Liver (tissue), 3 donors: ENCODE data around the gene NXN.

Source experiments
- GABPA ChIP-seq, 2 donors: IDR thresholded peaks in 1 of 2; conservative IDR thresholded peaks in 1 of 2; 2 replicates each; pipeline ENCODE4 v1.6.1; 2016; ENCODE audit warnings: antibody characterized with exemption in 2 of 2, mild to moderate bottlenecking in 1 of 2, moderate library complexity in 1 of 2
- HNF4A ChIP-seq, 2 donors: conservative IDR thresholded peaks; 2 replicates each; pipeline ENCODE4 v1.6.1; 2016; ENCODE audit warnings: antibody characterized with exemption in 2 of 2, mild to moderate bottlenecking in 2 of 2
- JUND ChIP-seq, 2 donors: IDR thresholded peaks; 2 replicates each; pipeline ENCODE4 v1.6.1; 2016; ENCODE audit warnings: antibody characterized with exemption in 2 of 2
- RAD21 ChIP-seq, 2 donors: IDR thresholded peaks; 2 replicates each; pipeline ENCODE4 v1.6.1; 2016; ENCODE audit warnings: antibody characterized with exemption in 2 of 2, mild to moderate bottlenecking in 2 of 2
- TAF1 ChIP-seq: conservative IDR thresholded peaks from 2 replicates; pipeline ENCODE4 v1.6.1; 2016; ENCODE audit warnings: antibody characterized with exemption, mild to moderate bottlenecking
- YY1 ChIP-seq: IDR thresholded peaks from 2 replicates; pipeline ENCODE4 v1.6.1; 2016; ENCODE audit warnings: antibody characterized with exemption, mild to moderate bottlenecking
- TF ChIP-seq, protein P1 (sequence below): fragments of 150-350 bp; IDR thresholded peaks from 2 replicates; pipeline ENCODE4 v1.5.1; 2017; ENCODE audit warnings: improper control_type of control experiment, low read depth, low read length; ENCODE audit not compliant: missing input control
- TF ChIP-seq, protein P2 (sequence below): IDR thresholded peaks from 2 replicates; pipeline ENCODE4 v1.6.1; 2016; ENCODE audit warnings: antibody characterized with exemption
- TF ChIP-seq, protein P3 (sequence below): IDR thresholded peaks from 2 replicates; pipeline ENCODE4 v1.6.1; 2016; ENCODE audit warnings: antibody characterized with exemption
- donor health status: healthy.
- donor health status: healthy.

DNA sequence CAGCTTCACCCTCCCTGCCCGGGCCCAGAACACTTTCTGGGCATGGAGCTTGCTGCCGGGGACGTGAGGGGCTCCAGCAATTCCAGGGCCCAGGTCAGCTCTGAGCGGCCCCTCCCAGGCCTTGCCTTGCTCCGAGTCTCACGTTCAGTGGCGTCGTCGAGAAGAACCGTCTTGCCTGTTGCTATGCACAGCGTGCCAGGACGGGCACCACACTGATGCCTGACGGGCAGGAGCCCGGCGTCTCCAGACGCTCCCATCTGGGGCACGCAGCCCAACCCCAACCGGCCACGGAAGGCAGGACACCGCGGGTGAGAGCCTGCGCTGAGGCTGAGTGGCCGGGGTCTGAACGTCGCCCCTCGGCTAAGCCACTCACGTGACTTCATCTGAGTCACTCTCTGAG is 44.5 kb upstream of the NXN start:
- TF ChIP-seq, protein P1, sequence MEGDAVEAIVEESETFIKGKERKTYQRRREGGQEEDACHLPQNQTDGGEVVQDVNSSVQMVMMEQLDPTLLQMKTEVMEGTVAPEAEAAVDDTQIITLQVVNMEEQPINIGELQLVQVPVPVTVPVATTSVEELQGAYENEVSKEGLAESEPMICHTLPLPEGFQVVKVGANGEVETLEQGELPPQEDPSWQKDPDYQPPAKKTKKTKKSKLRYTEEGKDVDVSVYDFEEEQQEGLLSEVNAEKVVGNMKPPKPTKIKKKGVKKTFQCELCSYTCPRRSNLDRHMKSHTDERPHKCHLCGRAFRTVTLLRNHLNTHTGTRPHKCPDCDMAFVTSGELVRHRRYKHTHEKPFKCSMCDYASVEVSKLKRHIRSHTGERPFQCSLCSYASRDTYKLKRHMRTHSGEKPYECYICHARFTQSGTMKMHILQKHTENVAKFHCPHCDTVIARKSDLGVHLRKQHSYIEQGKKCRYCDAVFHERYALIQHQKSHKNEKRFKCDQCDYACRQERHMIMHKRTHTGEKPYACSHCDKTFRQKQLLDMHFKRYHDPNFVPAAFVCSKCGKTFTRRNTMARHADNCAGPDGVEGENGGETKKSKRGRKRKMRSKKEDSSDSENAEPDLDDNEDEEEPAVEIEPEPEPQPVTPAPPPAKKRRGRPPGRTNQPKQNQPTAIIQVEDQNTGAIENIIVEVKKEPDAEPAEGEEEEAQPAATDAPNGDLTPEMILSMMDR: no peak
- no peak for TF ChIP-seq YY1
- no peak for TF ChIP-seq TAF1
- TF ChIP-seq HNF4A (conservative IDR thresholded peaks at IDR 0.05): no peak
- TF ChIP-seq, protein P2, sequence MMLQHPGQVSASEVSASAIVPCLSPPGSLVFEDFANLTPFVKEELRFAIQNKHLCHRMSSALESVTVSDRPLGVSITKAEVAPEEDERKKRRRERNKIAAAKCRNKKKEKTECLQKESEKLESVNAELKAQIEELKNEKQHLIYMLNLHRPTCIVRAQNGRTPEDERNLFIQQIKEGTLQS: no peak
- TF ChIP-seq, protein P3, sequence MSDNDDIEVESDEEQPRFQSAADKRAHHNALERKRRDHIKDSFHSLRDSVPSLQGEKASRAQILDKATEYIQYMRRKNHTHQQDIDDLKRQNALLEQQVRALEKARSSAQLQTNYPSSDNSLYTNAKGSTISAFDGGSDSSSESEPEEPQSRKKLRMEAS: no peak
- no peak for TF ChIP-seq JUND (IDR thresholded peaks at IDR 0.05)
- no peak for TF ChIP-seq RAD21 (IDR thresholded peaks at IDR 0.05)
- TF ChIP-seq GABPA (IDR thresholded peaks at IDR 0.05 in 1 of 2, conservative IDR thresholded peaks at IDR 0.05 in 1 of 2): no peak
